GM18868 (cell line): ENCODE data around the gene S100A4.
"Not testable (repeated sequence)": the region's sequence is repeated elsewhere in the genome, so short reads cannot be mapped to it uniquely, and the experiment has no call there.

ENCODE experiments used
- ATAC-seq: cut with Tn5 transposase; IDR thresholded peaks from one replicate; pipeline ENCODE4 v1.9.1; 2021; ENCODE audit warnings: mild to moderate bottlenecking, moderate library complexity; ENCODE audit not compliant: unreplicated experiment

Gene S100A4

DNA sequence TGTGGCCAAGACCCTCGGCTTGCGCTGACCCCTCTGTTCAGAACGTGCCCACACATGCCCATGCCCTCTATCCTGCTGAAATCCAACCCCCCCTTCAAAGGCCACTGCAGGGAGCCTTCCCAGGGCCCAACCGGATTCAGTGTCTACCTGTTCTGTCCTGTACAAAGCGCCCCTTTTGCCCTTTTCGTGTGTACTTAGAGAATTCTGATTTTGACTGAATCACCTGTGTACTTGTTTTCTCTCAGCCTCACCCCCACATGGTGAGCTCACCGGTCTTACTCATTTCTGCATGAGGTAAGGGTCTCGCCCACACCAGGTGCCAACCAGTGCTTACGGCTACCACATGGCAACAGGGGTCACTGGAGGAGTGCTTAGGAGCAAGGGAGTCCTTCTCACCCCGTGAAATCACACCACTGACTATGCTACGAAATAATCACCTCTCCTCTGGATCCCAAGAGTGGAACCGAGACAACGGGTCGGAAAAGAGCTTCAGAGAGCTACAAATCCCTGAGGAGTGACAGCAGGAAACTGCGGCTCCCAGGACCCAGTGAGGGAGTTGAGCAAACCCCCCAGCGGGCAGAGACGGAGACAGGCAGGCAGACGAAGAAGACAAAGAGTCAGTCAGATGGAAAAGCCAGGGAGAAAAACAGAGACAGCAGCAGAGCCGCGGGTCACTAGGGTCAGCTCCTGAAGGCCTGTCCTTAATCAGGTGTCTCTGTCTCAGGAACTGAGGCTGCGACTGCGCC is 22.2 kb upstream of the S100A4 start:
- ATAC-seq: no peak

DNA sequence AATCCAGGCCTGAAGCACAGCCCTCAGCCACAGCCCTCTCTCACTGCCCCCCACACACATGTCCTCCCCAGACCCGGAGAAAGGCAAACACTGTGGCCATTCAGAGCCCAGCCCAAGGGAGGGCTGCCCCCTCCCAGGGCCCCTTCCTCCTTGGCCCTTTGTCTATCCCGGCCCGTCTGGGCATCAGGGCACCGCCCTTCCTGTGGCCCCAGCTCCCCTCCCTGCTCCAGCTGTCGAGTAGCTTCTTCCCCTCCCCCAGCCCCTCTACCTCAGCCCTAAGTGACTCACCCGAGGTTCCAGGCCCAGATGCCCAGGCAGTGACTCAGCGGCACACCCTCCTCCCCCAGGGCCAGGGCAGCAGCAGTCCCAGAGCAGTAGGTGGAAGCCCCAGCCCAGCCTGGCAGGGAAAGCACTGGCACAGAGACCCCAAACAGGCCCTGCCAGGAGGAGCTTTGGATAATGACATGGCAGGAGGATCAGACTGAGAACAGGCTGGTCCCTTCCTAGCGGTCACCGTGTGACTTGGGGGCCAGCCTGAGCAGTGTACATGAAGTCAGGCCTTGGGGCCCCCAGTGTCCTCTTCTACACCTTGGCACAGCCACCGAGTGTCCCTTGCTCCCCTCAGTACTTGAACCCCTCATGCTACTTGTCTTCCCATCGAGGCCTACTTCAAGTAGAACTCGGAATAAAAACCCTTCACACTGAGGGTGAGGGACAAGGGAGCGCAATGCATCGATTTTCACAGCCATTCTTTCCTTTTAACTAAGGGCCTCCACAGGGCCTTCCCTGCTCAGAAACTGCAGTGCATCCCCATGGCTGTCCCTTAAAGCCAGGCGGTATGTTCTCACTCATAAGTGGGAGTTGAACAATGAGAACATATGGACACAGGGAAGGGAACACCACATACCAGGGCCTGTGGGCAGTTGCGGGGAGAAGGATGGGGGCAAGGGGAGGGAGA is 21.1 kb upstream of the S100A4 start:
- peak; percentile 62 for ATAC-seq

DNA sequence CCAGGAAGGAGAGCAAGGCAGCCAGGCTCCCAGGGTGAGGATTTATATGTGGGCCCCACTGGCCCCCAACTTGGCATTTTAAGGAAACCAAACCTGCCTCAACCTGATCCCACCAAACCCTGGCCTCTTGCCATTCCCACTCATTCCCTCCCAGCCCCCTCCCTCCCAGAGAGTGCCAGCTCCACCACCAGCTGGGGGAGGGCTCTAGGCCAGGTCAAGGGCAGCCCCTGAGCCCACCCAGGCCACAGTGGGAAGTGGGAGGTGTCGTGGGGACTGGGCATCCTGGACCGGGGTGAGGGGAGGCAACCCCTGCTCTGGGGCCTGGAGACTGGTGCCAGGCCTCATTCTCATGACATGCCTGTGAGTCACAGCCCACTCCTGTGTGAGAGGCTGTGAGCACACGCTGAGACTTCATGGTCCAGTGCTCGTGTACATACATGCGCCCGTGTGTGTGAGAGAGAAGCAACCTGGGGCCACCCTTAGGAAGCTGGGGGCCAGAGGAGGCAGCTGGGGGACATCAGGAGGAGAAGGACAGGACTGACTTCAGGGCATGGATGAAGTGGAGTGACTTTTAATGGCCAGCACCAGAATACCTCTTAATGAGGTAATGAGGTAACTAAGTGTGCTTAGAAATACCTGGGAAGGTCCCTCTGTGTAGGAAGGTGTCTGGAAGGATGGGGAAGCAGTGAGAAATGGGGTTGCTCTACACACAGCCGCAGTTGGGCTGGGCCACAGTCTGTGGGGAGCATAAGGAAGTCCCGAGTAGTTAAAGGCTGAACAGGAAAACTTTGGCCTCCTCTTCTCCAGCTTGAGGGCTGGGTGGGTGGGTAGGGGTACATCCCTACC is 20.1 kb upstream of the S100A4 start, which contains the start of gene S100A2:
TSS of gene S100A2 (minus strand) at position 316 of the 846 bp plus-strand sequence. CDS start 1,967 bp downstream, outside the sequence.
- peak; percentile 69 for ATAC-seq

DNA sequence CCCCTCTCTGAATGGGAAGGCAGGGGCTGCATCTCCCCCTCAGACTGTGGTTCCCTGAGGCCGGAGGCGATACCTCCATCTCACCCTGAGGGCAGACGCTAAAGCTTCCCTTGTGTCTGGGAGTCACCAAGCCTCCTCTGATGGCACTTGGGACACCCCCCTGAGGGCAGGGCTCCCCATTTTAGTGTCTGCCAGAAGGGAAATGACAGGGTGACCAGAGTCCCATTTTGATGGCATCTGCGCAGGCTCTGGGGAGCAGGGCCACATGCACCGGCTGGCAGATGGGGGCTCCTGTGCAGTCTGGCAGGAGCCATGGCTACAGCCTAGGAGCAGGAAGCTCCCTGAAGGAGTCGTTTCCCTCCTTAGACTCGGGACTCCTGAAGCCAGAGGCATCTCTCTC is 18.4 kb upstream of the S100A4 start:
- no peak for ATAC-seq

DNA sequence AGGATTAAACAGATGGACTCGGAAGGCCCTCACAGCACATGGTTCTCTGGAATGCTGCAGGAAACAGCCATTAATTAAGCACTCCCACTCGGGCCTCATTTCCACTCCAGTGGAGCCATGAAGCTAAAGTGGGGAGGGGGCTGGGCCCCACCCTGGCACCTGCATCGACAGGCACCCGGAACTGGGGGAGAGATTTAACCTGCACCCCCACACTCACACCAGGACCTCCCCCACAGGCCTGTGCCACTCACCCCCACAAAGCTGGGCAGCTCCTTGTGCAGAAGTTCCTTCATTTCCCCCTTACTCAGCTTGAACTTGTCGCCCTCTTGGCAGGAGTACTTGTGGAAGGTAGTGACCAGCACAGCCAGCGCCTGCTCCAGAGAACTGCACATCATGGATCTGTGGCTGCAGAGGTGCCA is 17.9 kb upstream of the S100A4 start:
- ATAC-seq: no peak

DNA sequence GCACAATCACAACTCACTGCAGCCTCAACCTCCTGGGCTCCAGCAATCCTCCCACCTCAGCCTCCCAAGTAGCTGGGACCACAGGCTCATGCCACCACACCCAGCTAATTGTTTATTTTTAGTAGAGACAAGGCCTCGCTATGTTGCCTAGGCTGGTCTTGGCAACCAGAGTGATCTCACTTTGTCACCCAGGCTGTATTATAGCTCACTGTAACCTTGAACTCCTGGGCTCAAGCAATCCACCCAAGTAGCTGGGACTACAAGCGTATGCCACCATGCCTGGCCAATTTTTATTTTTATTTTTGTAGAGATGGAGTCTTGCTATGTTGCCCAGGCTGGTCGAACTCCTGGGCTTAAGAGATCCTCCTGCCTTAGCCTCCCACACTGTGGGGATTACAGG is 16.4 kb upstream of the S100A4 start:
- not testable (repeated sequence) for ATAC-seq

DNA sequence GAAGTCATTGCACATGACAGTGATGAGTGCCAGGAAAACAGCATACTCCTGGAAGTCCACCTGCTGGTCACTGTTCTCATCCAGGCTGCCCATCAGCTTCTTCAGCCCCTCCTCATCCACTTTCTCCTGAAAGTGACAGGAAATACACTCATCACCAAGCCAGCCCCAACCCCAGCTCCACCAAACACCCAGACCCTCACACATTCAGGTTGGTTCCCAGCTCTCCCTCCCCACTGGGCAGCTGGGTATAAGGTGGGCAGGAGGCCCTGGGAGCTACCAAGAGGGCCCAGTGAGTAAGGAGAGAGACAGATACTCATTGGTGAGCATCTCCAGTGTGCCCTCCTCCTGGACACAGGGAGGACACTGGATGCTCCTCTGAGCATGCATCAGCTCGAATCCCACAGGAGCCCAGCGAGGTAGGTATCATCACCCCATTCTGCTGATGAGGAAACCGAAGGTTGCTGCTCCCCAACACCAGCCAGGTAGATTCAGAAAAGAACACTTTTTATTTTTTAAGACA is 15.9 kb upstream of the S100A4 start:
- no peak for ATAC-seq

DNA sequence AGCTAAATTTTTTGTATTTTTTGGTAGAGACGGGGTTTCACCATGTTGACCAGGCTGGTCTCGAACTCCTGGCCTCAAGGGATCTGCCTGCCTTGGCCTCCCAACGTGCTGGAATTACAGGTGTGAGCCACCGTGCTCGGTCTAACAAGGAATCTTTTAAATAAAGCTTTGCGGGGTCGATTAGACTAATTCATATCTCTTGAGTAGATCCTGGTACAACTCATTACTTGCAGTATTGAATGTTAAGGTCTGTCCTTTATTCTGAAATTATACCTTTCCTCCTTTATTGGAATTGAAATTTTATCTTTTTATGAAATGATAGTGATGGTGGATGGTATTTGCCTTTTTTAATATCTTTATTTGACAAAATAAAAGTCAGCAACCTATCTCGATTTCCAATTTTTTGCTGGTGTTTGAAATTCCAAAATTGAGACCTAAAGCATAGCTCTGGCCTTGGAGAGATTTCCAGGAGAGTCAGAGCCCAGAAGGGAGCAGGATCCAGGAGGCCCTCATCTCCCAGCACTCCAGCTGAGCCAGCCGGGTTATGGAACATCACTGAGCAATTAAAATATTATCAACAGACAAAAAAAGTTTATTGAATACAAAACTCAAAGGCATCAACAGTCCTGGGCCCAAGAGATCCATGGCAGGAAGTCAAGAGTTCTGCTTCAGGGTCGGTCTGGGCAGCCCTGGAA is 15.3 kb upstream of the S100A4 start:
- ATAC-seq: no peak

DNA sequence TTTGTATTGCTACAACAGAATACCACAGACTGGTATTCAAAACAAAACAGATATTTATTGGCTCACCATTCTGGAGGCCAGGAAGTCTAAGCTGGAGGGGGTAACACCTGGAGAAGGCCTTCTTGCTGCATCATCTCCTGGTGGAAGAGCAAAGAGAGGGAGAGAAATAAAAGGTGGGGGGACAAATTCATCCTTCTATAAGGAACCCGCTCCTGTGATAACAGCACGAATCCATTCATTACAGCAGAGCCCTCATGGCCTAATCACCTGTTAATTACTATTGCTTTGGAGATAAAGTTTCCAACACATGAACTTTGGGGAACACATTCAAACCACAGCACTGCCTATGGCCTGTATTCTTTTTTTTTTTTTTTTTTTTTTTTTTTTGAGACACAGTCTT is 14.6 kb upstream of the S100A4 start:
- ATAC-seq: no peak

DNA sequence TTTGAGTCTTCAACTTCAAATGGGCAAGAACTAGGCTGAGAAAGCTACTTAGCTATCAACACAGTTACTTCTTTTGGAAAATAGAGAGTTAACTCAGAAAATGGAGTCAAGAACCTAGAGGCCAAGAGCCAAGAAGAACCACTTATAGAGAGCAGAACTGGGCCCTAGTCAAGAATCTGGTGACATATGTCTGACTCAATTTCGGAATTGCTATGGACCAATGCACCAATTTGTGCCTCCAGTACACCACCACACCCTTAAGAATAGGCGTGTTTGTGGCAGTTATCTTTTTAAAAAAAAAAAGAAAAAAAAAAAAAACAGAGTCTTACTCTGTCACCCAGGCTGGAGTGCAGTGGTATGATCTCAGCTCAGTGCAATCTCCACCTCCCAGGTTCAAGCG is 12.3 kb upstream of the S100A4 start:
- ATAC-seq: no peak

DNA sequence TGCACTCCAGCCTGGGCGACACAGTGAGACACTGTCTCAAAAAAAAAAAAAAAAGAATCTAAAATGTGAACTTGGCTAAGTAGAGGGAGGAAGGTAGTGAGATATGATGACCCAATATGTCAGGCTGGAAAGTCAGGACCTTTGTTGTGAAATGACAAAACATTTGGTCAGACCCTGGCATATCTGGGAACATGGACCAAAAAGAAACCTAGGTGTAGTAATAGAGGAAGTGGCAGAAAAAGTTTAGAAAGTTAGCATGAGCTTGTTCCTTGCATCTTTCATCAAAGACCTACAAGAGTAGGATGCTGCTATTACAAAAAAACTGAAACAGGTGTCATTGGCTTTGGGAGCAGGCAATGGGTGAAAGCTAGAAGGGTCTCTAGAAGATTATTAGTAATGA is 10.7 kb upstream of the S100A4 start:
- no peak for ATAC-seq

DNA sequence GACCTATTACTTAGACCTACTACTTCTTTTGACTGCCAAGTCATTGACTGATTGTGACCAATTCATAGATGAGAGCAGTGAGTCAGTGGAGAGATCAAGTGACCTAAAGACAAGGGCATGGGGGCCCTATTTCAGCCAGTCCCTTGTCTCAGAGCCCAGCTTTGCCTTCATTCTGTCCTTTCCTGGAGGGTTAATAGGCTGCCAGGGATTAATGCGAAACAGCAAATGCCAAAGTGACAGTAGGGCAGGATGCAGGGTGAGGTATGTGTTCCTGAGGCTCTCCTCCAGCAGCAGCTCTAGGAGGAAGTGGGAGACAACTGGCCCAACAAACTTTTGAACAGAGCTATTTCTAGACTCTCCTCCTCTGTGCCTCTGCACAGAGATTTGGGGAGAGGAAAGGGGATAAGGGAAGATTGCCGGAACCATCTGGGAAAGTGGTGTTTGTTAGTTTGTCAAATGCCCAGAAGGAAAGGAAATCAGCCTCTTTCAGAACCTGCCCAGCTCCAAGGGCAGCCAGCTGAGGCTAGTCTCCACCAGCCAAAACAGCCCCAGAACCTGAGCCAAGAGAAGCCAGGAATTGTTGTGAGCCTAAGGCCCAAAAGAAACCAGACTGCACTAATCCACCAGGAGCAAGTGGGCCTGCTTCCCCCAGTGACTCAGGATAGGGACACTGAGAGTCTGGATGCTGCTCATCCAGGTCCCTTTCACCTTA is 8.4 kb upstream of the S100A4 start:
- ATAC-seq: no peak

DNA sequence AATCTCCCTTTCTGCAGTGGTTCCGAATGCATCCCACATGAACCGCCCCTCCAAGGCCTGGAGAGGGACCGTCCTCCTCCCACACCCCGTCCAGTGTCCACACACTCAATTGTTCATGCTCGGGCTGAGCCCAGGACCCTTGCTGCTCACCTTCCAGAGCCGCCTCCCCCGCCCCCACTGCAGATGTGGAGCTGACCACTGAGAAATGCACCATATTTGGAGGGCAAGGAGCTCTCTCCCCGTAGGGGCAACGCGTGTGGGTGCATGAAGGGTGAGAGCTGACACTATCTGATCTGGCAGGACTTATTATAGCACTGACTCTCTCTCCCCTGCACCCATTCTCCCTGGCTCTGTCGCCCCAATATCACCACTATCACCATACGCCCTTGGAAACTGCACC is 7.5 kb upstream of the S100A4 start:
- no peak for ATAC-seq

DNA sequence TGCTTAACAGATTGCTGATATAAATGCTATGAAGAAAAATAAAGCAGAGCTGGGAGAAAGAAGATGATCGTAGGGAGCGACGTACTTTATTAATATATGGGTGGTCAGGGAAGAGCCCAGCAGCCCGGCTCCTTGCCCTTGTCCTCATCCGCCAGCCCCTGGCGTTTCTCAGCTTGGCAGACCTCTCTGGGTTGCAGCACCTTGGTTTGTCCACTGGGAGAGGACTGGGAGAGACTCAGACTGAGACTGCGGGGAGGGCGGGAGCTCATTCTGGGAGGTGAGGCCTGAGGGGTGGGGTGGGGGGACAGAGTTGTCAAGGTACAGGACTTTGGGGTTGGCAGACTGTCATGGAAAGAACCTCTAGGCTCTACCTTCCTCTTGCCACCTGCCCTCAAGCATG is 6.7 kb upstream of the S100A4 start:
- ATAC-seq: no peak

DNA sequence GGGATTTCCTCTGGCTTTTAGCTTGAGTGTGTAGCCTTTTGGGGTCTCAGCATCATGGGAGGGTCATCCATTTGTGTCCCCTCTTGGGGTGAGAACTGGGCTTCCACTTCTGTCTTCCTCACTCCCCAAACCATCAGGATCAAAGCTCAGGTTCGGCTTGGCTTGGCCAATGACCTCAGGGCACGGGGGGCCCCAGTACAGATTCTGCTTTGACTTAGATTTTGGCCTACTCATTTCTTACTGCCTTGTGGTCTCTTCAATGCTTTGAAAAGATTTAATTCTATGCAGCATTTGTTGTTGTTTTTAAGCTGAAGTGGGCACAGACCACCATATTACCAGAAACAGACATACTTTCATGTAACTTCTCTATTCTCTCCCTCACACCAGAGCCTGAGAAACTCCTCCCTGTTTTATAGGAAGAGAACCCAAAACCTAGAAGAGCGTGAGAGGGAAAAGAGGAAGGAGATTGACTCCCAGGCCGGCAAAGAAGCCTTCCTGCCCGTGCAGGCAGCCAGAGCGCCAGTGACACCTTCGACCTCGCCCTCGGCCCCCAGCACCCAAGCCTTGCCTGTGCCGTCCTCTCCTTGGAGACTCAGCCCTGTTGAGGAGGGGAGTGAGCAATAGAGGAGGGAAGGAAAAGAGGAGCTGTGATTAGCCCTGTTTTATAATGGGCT is 5.4 kb upstream of the S100A4 start:
- ATAC-seq: no peak

DNA sequence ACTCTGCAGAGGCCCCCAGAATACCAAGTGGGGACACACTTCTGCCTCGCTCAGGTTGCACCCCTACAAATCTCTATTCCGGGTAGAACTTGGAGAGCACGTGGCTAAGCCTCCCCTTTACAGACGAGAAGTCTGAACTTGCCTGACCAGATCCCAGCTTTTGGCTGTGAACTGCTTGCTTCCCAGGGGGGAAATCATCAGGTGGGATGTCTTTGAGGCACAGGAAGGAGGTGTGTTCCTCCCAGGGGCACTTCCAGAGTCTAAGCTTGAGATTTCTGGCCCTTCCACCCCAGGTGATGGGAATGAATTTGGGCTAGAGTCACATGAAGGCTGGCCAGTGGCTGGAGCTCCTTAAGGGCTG is 4.8 kb upstream of the S100A4 start:
- ATAC-seq: no peak

DNA sequence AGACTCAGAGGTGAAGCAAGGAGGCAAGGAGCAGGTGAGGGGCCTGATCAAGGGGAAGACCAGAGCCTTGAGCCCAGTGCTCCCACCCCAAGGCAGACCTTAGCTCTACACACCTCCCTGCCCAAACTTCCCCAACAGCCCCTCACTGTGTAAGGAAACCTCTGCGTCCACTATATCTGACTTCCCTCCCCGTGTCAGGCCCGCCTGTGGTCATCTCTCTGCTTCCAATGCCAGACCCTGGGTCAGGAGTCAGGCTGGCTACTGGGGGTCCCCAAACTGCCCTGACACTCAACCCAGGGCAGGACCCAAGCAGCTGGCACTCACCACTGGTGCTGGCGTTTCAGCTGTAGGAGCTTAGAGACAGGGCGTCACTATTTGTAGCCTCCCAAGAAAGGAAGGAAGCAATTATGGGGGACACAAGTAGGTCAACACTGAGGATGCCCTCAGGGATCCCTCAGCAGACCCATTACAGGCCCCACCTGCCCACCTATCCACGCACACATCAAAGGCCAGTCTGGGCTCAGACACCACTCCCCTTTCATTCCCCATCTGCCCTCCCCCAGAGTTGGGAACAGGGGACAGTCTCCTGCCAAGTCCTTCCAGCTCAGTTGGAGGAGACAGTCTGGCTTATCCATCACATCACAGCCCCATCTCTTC is 4.3 kb upstream of the S100A4 start:
- ATAC-seq: no peak
